Loucy (cell line): ENCODE results near the gene ZC3H18.

Source experiments
- H2AFZ ChIP-seq: fragments of 200-600 bp; sonication (generic); 2 replicates; pipeline ENCODE4 v1.6.0; 2016; ENCODE audit warnings: antibody characterized with exemption, mild to moderate bottlenecking, low read length, moderate library complexity
- H3F3A ChIP-seq: fragments of 200-600 bp; 2 replicates; pipeline ENCODE4 v1.6.0; 2016; ENCODE audit warnings: antibody characterized with exemption, low read depth, mild to moderate bottlenecking
- H3K27me3 ChIP-seq: fragments of 200-600 bp; sonication (generic); 2 replicates; pipeline ENCODE4 v1.6.1; 2014; ENCODE audit warnings: low read length, mild to moderate bottlenecking; ENCODE audit not compliant: insufficient read depth, poor library complexity, severe bottlenecking
- H3K36me3 ChIP-seq: fragments of 200-600 bp; sonication (generic); 2 replicates; pipeline ENCODE4 v1.6.1; 2016; ENCODE audit warnings: low read length; ENCODE audit not compliant: insufficient read depth
- H3K4me1 ChIP-seq: fragments of 200-600 bp; sonication (generic); 2 replicates; pipeline ENCODE4 v1.5.1; 2014; ENCODE audit warnings: low read length, mild to moderate bottlenecking; ENCODE audit not compliant: insufficient read depth, poor library complexity, severe bottlenecking
- H3K4me2 ChIP-seq: fragments of 200-600 bp; sonication (generic); 2 replicates; pipeline ENCODE4 v1.6.0; 2014; ENCODE audit warnings: antibody characterized with exemption, low read length, low read depth, mild to moderate bottlenecking; ENCODE audit not compliant: poor library complexity, severe bottlenecking
- H3K4me3 ChIP-seq: fragments of 200-600 bp; sonication (generic); 2 replicates; pipeline ENCODE4 v1.5.1; 2014; ENCODE audit warnings: low read length, mild to moderate bottlenecking, mixed read lengths; ENCODE audit not compliant: poor library complexity, severe bottlenecking
- H3K79me2 ChIP-seq: fragments of 200-600 bp; sonication (generic); 2 replicates; pipeline ENCODE4 v1.6.1; 2014; ENCODE audit warnings: low read length; ENCODE audit not compliant: insufficient read depth
- H3K9ac ChIP-seq: fragments of 200-600 bp; sonication (generic); 2 replicates; pipeline ENCODE4 v1.6.0; 2014; ENCODE audit warnings: mild to moderate bottlenecking, low read depth, low read length, moderate library complexity; ENCODE audit not compliant: poor library complexity, severe bottlenecking
- H3K9me2 ChIP-seq: fragments of 200-600 bp; sonication (generic); replicated peaks from 2 replicates; pipeline ENCODE4 v1.6.1; 2016; ENCODE audit warnings: low read depth, low read length, mixed read lengths
- H3K9me3 ChIP-seq: fragments of 200-600 bp; sonication (generic); 2 replicates; pipeline ENCODE4 v1.6.1; 2014; ENCODE audit warnings: mild to moderate bottlenecking, antibody characterized with exemption, low read length, low read depth; ENCODE audit not compliant: insufficient read depth
- H4K20me1 ChIP-seq: fragments of 200-600 bp; sonication (generic); 2 replicates; pipeline ENCODE4 v1.6.0; 2014; ENCODE audit warnings: antibody characterized with exemption, low read length, mild to moderate bottlenecking; ENCODE audit not compliant: insufficient read depth, poor library complexity, severe bottlenecking
- EZH2phosphoT487 ChIP-seq: fragments of 200-600 bp; IDR thresholded peaks from 2 replicates; pipeline ENCODE4 v1.6.1; 2018; ENCODE audit warnings: antibody characterized with exemption, mild to moderate bottlenecking, moderate library complexity, borderline replicate concordance
- TF ChIP-seq, protein P1 (sequence below): fragments of 200-600 bp; sonication (generic); conservative IDR thresholded peaks from 2 replicates; pipeline ENCODE4 v1.5.1; 2014; ENCODE audit warnings: mild to moderate bottlenecking, antibody characterized with exemption, low read length

Gene ZC3H18

DNA sequence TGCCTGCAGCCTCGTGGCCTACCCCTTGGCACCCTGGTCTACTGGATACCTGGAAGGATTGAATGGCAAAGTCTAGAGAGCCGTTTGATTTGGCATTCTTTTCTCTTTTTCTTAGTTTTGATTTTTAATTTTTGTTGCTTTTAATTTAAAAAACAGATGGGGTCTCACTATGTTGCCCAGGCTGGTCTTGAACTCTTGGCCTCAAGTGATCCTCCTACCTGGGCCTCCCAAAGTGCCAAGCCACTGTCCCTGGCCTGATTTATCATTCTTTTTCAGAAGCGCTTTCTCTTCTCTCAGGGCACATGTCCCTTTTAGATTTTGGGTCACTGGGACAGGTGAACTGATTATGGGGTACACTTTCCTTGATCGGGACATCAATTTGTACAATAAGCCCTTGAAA, 10.8 kb downstream of the ZC3H18 start:
- no peak for TF ChIP-seq EZH2phosphoT487
- TF ChIP-seq, protein P1, sequence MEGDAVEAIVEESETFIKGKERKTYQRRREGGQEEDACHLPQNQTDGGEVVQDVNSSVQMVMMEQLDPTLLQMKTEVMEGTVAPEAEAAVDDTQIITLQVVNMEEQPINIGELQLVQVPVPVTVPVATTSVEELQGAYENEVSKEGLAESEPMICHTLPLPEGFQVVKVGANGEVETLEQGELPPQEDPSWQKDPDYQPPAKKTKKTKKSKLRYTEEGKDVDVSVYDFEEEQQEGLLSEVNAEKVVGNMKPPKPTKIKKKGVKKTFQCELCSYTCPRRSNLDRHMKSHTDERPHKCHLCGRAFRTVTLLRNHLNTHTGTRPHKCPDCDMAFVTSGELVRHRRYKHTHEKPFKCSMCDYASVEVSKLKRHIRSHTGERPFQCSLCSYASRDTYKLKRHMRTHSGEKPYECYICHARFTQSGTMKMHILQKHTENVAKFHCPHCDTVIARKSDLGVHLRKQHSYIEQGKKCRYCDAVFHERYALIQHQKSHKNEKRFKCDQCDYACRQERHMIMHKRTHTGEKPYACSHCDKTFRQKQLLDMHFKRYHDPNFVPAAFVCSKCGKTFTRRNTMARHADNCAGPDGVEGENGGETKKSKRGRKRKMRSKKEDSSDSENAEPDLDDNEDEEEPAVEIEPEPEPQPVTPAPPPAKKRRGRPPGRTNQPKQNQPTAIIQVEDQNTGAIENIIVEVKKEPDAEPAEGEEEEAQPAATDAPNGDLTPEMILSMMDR = no peak
- peaks cover 9% of the 10 kb centered on the region for H4K20me1 ChIP-seq
- no peaks in the 10 kb centered on the region for H3K9me3 ChIP-seq
- peaks cover 53% of the 10 kb centered on the region; the same call in 1 of the 2 replicates for H3K79me2 ChIP-seq
- H3F3A ChIP-seq = no peaks in the 10 kb centered on the region
- H3K9ac ChIP-seq = no peak overlapping the region
- no peaks in the 10 kb centered on the region for H3K27me3 ChIP-seq
- no peak overlapping the region for H3K4me2 ChIP-seq
- no peak overlapping the region for H2AFZ ChIP-seq
- no peaks in the 10 kb centered on the region for H3K9me2 ChIP-seq
- H3K36me3 ChIP-seq = peaks cover 12% of the 10 kb centered on the region; the same call in 1 of the 2 replicates
- no peak overlapping the region for H3K4me3 ChIP-seq
- H3K4me1 ChIP-seq = no peaks in the 10 kb centered on the region

DNA sequence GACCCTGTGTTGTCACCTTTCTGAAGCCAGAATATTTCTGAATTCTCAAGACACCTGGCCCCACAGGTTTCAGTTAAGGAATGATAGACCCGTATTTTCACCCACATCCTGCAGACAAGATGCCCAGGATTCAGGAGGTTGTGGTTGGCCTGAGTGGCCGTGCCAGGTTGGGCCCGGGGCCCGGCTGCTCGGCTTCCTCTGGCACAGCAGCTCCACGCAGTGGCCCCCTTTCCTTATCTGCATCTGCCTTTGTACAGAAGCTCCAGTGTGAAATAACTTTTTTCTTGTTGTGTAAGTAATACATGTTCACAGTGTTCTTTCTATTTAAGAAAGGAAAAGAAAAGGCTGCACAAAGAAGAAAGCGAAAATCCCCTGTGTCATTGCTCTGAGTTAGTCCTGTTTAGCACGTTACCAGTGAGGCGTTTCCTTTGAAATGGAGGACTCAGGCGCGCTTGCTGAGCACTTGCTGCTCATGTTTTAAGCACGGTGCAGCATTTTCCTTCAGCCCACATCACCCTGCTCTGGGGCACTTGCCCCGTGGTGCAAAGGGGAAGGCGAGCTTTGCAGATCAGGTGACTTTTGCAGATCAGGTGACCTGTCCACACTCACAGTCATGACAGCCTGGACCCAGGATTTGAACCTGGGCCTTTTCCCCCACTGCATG, 12.8 kb downstream of the ZC3H18 start:
- no peak for TF ChIP-seq EZH2phosphoT487
- TF ChIP-seq, protein P1 = no peak
- no peak overlapping the region for H3K9ac ChIP-seq
- no peaks in the 10 kb centered on the region for H3F3A ChIP-seq
- peaks cover 48% of the 10 kb centered on the region; the same call in 1 of the 2 replicates for H3K79me2 ChIP-seq
- no peaks in the 10 kb centered on the region for H3K27me3 ChIP-seq
- H4K20me1 ChIP-seq = peaks cover 6% of the 10 kb centered on the region
- no peaks in the 10 kb centered on the region for H3K4me1 ChIP-seq
- H3K4me3 ChIP-seq = no peak overlapping the region
- peaks cover 22% of the 10 kb centered on the region; the same call in 1 of the 2 replicates for H3K36me3 ChIP-seq
- no peaks in the 10 kb centered on the region for H3K9me2 ChIP-seq
- H3K9me3 ChIP-seq = no peaks in the 10 kb centered on the region
- no peak overlapping the region for H3K4me2 ChIP-seq
- no peak overlapping the region for H2AFZ ChIP-seq

DNA sequence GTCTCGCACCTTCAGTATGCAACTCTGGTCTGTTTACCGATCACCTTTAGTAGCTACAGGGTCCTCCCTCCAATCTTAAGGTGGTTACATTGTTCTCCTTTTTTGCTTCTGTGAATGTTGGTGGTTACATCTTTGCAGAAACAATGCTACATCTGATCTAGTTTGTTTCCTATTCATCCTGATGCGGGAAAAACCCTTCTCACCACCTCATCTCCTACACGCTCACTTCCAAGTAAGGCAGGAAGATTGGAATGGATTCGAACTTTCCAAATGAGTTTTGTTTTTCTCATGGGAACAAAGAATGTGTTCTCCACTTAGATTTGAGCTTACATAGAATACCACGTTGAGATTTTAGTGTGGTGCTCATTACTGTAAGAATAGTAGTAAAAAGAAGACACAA, 14.5 kb downstream of the ZC3H18 start:
- Histone ChIP-seq H3F3A (no peaks in the 10 kb centered on the region), H2AFZ (no peak overlapping the region), H3K9me3 (no peaks in the 10 kb centered on the region), H4K20me1 (peaks cover 6% of the 10 kb centered on the region), H3K36me3 (peaks cover 39% of the 10 kb centered on the region; the same call in 1 of the 2 replicates), H3K4me3 (no peak overlapping the region), H3K79me2 (peaks cover 31% of the 10 kb centered on the region; the same call in 1 of the 2 replicates), H3K9ac (no peak overlapping the region), H3K27me3 (no peaks in the 10 kb centered on the region), H3K9me2 (no peaks in the 10 kb centered on the region), H3K4me2 (no peak overlapping the region), H3K4me1 (no peaks in the 10 kb centered on the region)
- TF ChIP-seq, protein P1 = no peak
- no peak for TF ChIP-seq EZH2phosphoT487
